GM13977 (cell line): ENCODE data around the gene TRIM22.
"Not testable (repeated sequence)": the region's sequence is repeated elsewhere in the genome, so short reads cannot be mapped to it uniquely, and the experiment has no call there.

Experiments
- DNase-seq: peaks from one replicate; pipeline ENCODE4 v3.0.0; 2012; ENCODE audit warnings: low spot score
- CTCF ChIP-seq: IDR thresholded peaks from 2 replicates; pipeline ENCODE4 v1.5.1; 2012; ENCODE audit warnings: mild to moderate bottlenecking, control low read depth; ENCODE audit not compliant: insufficient read depth; ENCODE audit errors: extremely low read depth, missing control alignments
- in situ Hi-C: fragments of 300-500 bp; cut with MboI; formaldehyde crosslinking; loops from one replicate; pipeline ENCODE4 v1.12.0; 2022; ENCODE audit warnings: low sequenced_read_pairs, low pct_unique_long_range_greater_than_20kb, mixed read lengths, inconsistent platforms; ENCODE audit not compliant: unreplicated experiment

Gene TRIM22

DNA sequence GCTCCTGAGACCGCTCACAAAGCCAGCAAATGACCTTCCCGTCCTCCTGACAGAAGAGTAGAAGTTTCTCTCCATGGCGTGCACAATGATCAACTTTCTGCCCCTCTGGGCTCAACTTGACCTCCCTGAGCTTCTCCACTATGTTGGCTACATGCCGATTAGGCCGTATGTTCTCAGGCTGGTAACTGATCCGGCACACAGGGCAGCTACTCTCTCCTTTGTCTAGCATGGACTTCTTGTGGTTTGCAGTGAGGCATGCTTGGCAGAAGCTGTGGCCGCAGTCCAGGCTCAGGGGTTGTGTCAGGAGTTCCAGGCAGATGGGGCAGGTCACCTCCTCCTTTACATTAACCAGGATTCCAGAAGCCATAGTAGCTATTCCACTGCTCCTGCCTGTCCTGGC, 9.8 kb upstream of the TRIM22 start:
- DNase-seq = no peak
- in situ Hi-C loops = no loop called here

GRCh38 chr11:5682890-5683441, 6.6 kb upstream of the TRIM22 start:
- DNase-seq, in situ Hi-C loops: not testable (repeated sequence)

More for the DNA sequence above, 9.8 kb upstream of the TRIM22 start:
- TF ChIP-seq CTCF = no peak

GRCh38 chr11:5683620-5684019, 6.0 kb upstream of the TRIM22 start:
- in situ Hi-C loops, DNase-seq: not testable (repeated sequence)

- in situ Hi-C loops = no loop called here
- no peak for TF ChIP-seq CTCF
- DNase-seq = no peak
Observed at GRCh38 chr11:5684036-5684645, 5.4 kb upstream of the TRIM22 start.

GRCh38 chr11:5684646-5685362, 4.8 kb upstream of the TRIM22 start, which contains the start of gene TRIM5:
TRIM5 (minus strand) TSS chr11:5685074; CDS start chr11:5680177, 4,897 bp downstream.
- in situ Hi-C loops = no loop called here
- peak; percentile 87 for DNase-seq
- TF ChIP-seq CTCF = peak; percentile 71

- DNase-seq = no peak
Observed at GRCh38 chr11:5686426-5686825, 3.2 kb upstream of the TRIM22 start.

DNA sequence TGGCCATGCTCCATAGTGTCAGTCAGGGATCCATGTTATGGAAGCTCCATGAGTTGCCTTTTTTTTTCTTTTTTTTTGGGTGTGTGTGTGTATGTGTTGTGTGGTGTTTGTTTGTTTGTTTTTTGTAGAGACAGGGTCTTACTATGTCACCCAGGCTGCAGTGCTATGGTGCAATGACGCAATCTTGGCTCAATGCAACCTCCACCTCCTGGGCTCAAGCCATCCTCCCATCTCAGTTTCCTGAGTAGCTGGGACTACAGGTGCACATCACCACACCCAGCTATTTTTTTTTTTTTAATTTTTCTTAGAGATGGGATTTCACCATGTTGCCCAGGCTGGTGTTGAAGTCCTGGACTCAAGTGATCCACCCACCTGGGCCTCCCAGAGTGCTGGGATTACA, 1.1 kb upstream of the TRIM22 start:
- in situ Hi-C loops = no loop called here
- no peak for TF ChIP-seq CTCF
- DNase-seq = no peak

More at GRCh38 chr11:5686426-5686825, 3.2 kb upstream of the TRIM22 start:
- in situ Hi-C loops = no loop called here
- TF ChIP-seq CTCF = no peak
